ENCODE measurements around the gene MEX3A. TPM values are rescaled to one million over a fixed set of nuclear protein-coding genes. Genes with fewer than 3 reads are reported as not detected.

MEX3A gene
- total RNA-seq (2022; extraction: Qiagen RNA extraction; ENCODE audit: low read depth), result 0.83 to 3.8 TPM (median 2.2 TPM) in 5 replicates

DNA sequence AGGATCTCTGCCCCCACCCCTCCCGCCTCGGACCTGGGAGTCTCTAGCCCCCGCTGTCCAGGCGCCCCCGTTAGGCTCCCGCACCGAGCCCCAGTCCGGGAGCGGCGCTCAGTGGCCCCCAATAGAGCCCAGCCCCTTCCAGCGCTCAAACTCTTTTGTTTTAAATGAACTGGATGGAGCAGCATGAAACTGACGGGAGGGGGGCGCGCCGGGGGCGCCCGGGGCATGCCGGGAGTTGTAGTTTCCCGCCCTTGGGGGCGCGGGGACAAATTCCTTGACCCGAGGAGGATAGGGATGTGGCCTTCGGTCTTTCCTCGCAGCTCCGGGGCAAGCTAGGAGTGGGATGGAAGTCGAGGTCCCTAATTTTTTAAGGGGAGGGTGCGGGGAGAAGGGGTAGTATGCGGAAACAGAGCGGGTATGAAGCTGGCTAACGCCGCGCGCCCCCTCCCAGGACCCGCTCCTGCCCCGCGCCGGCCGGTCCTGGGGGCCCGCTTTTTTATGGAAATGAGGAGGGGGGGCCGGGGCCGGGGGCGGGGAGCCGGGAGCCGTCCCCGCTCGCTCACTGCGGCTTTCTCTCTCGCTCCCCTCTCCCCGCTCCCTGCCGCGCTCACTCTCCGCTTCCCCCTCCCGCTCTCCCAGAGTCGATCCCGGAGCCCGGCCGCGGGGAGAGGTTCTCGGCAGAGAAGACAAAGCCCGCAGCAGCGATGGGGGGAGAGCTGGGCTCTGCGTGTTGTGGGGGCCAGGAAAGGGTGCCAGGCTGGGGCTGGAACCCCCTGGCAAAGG lies at the start of gene MEX3A:
Gene MEX3A, minus strand, starts transcription at position 157 of the 783 bp plus-strand sequence. CDS start 467 bp downstream, outside the sequence.

DNA sequence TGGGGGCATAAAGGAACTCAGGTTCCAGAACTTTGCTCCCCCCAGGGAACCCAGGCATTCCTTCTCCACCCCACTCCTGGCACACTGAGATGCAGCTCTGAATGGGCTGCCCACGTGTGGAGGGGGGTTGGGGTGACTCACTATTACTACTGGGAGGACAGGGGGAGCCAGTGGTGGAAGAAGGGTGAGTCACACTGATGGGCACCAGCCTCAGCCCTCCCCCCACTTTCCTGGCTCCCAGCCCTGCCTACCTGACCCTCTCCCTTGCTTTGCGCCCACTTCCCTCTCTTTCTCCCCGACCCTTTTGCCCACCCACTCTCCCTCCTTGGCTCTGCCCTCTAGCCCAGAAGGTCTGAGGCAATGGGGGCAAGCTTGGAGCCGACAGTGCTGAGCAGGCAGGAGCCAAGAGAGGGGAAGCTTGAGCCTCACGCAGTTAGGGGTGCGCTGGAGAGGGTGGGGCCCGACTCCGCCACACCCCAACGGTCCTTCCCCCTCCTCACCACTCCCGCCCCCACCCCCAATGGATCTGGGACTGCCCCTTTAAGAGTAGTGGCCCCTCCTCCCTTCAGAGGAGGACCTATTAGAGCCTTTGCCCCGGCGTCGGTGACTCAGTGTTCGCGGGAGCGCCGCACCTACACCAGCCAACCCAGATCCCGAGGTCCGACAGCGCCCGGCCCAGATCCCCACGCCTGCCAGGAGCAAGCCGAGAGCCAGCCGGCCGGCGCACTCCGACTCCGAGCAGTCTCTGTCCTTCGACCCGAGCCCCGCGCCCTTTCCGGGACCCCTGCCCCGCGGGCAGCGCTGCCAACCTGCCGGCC lies 32.0 kb upstream of the MEX3A start, which contains the start of gene LMNA:
Gene LMNA, plus strand, starts transcription at position 611 of the 818 bp plus-strand sequence. CDS start 208 bp downstream, outside the sequence.

GRCh38 chr1:156060937-156061636 lies 21.2 kb downstream of the MEX3A start, which contains the start of gene RAB25:
Gene RAB25, plus strand, starts transcription at chr1:156061160. Its CDS starts 241 bp downstream, at chr1:156061401.

GRCh38 chr1:156054500-156055280 lies 27.6 kb downstream of the MEX3A start, which contains the start of gene LAMTOR2:
Gene LAMTOR2, plus strand, starts transcription at chr1:156054782. Its CDS starts 108 bp downstream, at chr1:156054890.

GRCh38 chr1:156053768-156054499 lies 28.3 kb downstream of the MEX3A start, which contains the start of gene UBQLN4:
Gene UBQLN4, minus strand, starts transcription at chr1:156053798. Its CDS starts 97 bp downstream, at chr1:156053701.

Other genes with a start within 250 kb of the MEX3A start
- 14.6 to 16.5 TPM (median 15.5 TPM) in 5 replicates for gene GON4L, start 225.3 kb downstream of the MEX3A start, total RNA-seq (2022; extraction: Qiagen RNA extraction; ENCODE audit: low read depth)
- gene SYT11, start 222.9 kb downstream of the MEX3A start, total RNA-seq (2022; extraction: Qiagen RNA extraction; ENCODE audit: low read depth), result 0.93 to 1.3 TPM (median 1.2 TPM) in 5 replicates
- 17.8 to 24.8 TPM (median 21.8 TPM) in 5 replicates for gene RIT1, start 171.1 kb downstream of the MEX3A start, total RNA-seq (2022; extraction: Qiagen RNA extraction; ENCODE audit: low read depth)
- 16.3 to 26.8 TPM (median 24.5 TPM) in 5 replicates for gene KHDC4, start 148.1 kb downstream of the MEX3A start, total RNA-seq (2022; extraction: Qiagen RNA extraction; ENCODE audit: low read depth)
- not detected in 5 replicates for gene RXFP4, start 140.8 kb downstream of the MEX3A start, total RNA-seq (2022; extraction: Qiagen RNA extraction; ENCODE audit: low read depth)
- gene ARHGEF2, start 103.9 kb downstream of the MEX3A start, total RNA-seq (2022; extraction: Qiagen RNA extraction; ENCODE audit: low read depth), result 29.2 to 44.4 TPM (median 37.7 TPM) in 5 replicates
- gene SSR2, start 61.5 kb downstream of the MEX3A start, total RNA-seq (2022; extraction: Qiagen RNA extraction; ENCODE audit: low read depth), result 256 to 276 TPM (median 258 TPM) in 5 replicates
- 35.1 to 45.0 TPM (median 43.9 TPM) in 5 replicates for gene UBQLN4, start 28.7 kb downstream of the MEX3A start, total RNA-seq (2022; extraction: Qiagen RNA extraction; ENCODE audit: low read depth)
- 133 to 163 TPM (median 154 TPM) in 5 replicates for gene LAMTOR2, start 27.7 kb downstream of the MEX3A start, total RNA-seq (2022; extraction: Qiagen RNA extraction; ENCODE audit: low read depth)
- gene RAB25, start 21.3 kb downstream of the MEX3A start, total RNA-seq (2022; extraction: Qiagen RNA extraction; ENCODE audit: low read depth), result 0.29 to 0.62 TPM (median 0.38 TPM) in 3 of 5 replicates, not detected in the others
- gene LMNA, start 32.2 kb upstream of the MEX3A start, total RNA-seq (2022; extraction: Qiagen RNA extraction; ENCODE audit: low read depth), result 487 to 742 TPM (median 732 TPM) in 5 replicates
- 0.26 to 0.46 TPM (median 0.42 TPM) in 5 replicates for gene SEMA4A, start 71.1 kb upstream of the MEX3A start, total RNA-seq (2022; extraction: Qiagen RNA extraction; ENCODE audit: low read depth)
- 24.0 to 30.8 TPM (median 26.1 TPM) in 5 replicates for gene SLC25A44, start 111.6 kb upstream of the MEX3A start, total RNA-seq (2022; extraction: Qiagen RNA extraction; ENCODE audit: low read depth)
- gene PMF1, start 130.5 kb upstream of the MEX3A start, total RNA-seq (2022; extraction: Qiagen RNA extraction; ENCODE audit: low read depth), result 54.8 to 62.6 TPM (median 56.8 TPM) in 5 replicates
- 0.20 to 0.40 TPM (median 0.39 TPM) in 3 of 5 replicates, not detected in the others for gene BGLAP, start 159.7 kb upstream of the MEX3A start, total RNA-seq (2022; extraction: Qiagen RNA extraction; ENCODE audit: low read depth)
- gene PAQR6, start 165.6 kb upstream of the MEX3A start, total RNA-seq (2022; extraction: Qiagen RNA extraction; ENCODE audit: low read depth), result 2.9 to 5.5 TPM (median 3.4 TPM) in 5 replicates
- gene SMG5, start 200.4 kb upstream of the MEX3A start, total RNA-seq (2022; extraction: Qiagen RNA extraction; ENCODE audit: low read depth), result 32.3 to 54.5 TPM (median 47.9 TPM) in 5 replicates
- 6.2 to 9.5 TPM (median 8.5 TPM) in 5 replicates for gene TMEM79, start 201.9 kb upstream of the MEX3A start, total RNA-seq (2022; extraction: Qiagen RNA extraction; ENCODE audit: low read depth)
- gene GLMP, start 213.2 kb upstream of the MEX3A start, total RNA-seq (2022; extraction: Qiagen RNA extraction; ENCODE audit: low read depth), result 33.5 to 46.4 TPM (median 44.5 TPM) in 5 replicates
- gene VHLL, start 216.8 kb upstream of the MEX3A start, total RNA-seq (2022; extraction: Qiagen RNA extraction; ENCODE audit: low read depth), result not detected in 5 replicates